GM19438 (cell line): ENCODE data around the gene HCN3.
A peak's percentile ranks its signal among the peaks of the same experiment; 100 is the strongest.

Experiments used
- ATAC-seq: cut with Tn5 transposase; IDR thresholded peaks from one replicate; pipeline ENCODE4 v1.9.1; 2021; ENCODE audit warnings: low read depth; ENCODE audit not compliant: unreplicated experiment

HCN3 gene

GRCh38 chr1:155308493-155309422 is 31.5 kb downstream of the HCN3 start, which contains the start of gene FDPS:
Gene FDPS (plus strand): TSS chr1:155308866. CDS start chr1:155309790, 924 bp downstream.
- peak; percentile 92 for ATAC-seq

GRCh38 chr1:155309423-155310021 is 32.3 kb downstream of the HCN3 start:
- ATAC-seq, result no peak

GRCh38 chr1:155313261-155313660 is 36.0 kb downstream of the HCN3 start:
- ATAC-seq, result no peak

GRCh38 chr1:155316922-155317321 is 39.7 kb downstream of the HCN3 start:
- ATAC-seq, result no peak

- no peak for ATAC-seq
These were observed 40.8 kb downstream of the HCN3 start for GRCh38 chr1:155318082-155318481.

GRCh38 chr1:155319536-155319935 is 42.3 kb downstream of the HCN3 start:
- ATAC-seq, result no peak

- ATAC-seq, result no peak
These were observed 43.0 kb downstream of the HCN3 start for GRCh38 chr1:155320252-155320651.

- ATAC-seq, result no peak
These were observed 43.7 kb downstream of the HCN3 start, which contains the start of gene RUSC1 for GRCh38 chr1:155320661-155321617. Gene RUSC1 (plus strand): TSS chr1:155320894. CDS start chr1:155321774, 880 bp downstream.

- no peak for ATAC-seq
These were observed 44.6 kb downstream of the HCN3 start for GRCh38 chr1:155321639-155322503.

- ATAC-seq, result no peak
These were observed 45.3 kb downstream of the HCN3 start for GRCh38 chr1:155322571-155322952.

GRCh38 chr1:155322953-155323728 is 45.9 kb downstream of the HCN3 start:
- no peak for ATAC-seq

GRCh38 chr1:155323729-155324036 is 46.4 kb downstream of the HCN3 start:
- peak; percentile 48 for ATAC-seq

GRCh38 chr1:155324037-155324716 is 46.9 kb downstream of the HCN3 start:
- peak; percentile 68 for ATAC-seq

GRCh38 chr1:155324717-155325602 is 47.7 kb downstream of the HCN3 start:
- ATAC-seq, result no peak

- no peak for ATAC-seq
These were observed 48.3 kb downstream of the HCN3 start for GRCh38 chr1:155325603-155325893.

- ATAC-seq, result no peak
These were observed 48.8 kb downstream of the HCN3 start for GRCh38 chr1:155326020-155326526.

GRCh38 chr1:155326631-155327037 is 49.4 kb downstream of the HCN3 start:
- ATAC-seq, result no peak

- no peak for ATAC-seq
These were observed 50.7 kb downstream of the HCN3 start for GRCh38 chr1:155327981-155328380.
